ENCODE measurements around the gene SIPA1L3.

SIPA1L3 gene

DNA sequence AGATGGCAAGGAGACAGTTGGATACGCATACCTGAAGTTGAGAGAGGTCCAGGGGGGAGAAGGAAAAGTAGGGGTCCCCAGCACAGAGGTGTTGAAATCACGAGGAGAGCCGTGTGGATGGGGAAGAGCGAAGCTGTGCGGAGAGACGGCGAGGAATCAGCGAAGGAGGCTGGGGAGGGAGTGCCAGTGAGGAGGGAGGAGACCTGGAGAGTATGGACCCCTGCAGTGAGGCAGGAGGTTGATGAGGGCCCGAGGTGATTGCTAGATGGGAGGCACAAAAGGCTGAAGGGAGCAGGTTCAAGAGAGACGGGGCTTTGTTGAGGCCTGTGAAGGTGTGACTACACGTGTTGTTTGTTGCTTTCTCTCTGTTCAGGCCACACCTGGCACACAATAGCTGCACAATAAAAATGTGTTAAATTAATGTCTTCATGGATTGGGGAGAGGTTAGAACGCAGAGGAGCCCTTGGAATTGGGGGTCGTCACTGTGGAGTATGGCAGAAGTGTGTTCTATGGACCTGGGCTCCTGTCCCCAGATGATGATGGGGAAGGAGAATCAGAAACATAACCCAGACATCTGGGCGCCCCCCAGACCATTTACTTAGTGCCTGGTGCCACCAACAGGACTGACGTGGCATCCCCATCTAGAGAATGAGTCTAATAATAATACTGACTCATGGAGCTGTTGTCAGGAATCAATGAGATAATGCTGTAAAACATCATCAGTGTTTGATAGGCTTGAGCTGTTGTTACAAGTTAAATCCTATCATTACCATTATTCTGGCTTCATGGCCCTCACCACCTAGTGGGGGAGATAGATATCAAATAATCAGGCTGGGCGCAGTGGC lies 137.5 kb downstream of the SIPA1L3 start:
- TF ChIP-seq CTCF (conservative IDR thresholded peaks at IDR 0.05; ENCODE audit: control insufficient read depth, insufficient read depth, low read depth, low read length): peak; percentile 17
- DNase-seq (ENCODE audit: low read depth): peak; percentile 61
- no peak overlapping the region for H3K4me3 ChIP-seq (ENCODE audit: control insufficient read depth, low read depth, low read length)

GRCh38 chr19:38045554-38046253 lies 138.7 kb downstream of the SIPA1L3 start:
- TF ChIP-seq CTCF (conservative IDR thresholded peaks at IDR 0.05; ENCODE audit: control insufficient read depth, insufficient read depth, low read depth, low read length): no peak
- DNase-seq (ENCODE audit: low read depth): no peak
- H3K4me3 ChIP-seq (ENCODE audit: control insufficient read depth, low read depth, low read length): no peak overlapping the region

- no peak for TF ChIP-seq CTCF (conservative IDR thresholded peaks at IDR 0.05; ENCODE audit: control insufficient read depth, insufficient read depth, low read depth, low read length)
- no peak overlapping the region for H3K4me3 ChIP-seq (ENCODE audit: control insufficient read depth, low read depth, low read length)
- no peak for DNase-seq (ENCODE audit: low read depth)
Measured at GRCh38 chr19:38046254-38047048, 139.4 kb downstream of the SIPA1L3 start.

DNA sequence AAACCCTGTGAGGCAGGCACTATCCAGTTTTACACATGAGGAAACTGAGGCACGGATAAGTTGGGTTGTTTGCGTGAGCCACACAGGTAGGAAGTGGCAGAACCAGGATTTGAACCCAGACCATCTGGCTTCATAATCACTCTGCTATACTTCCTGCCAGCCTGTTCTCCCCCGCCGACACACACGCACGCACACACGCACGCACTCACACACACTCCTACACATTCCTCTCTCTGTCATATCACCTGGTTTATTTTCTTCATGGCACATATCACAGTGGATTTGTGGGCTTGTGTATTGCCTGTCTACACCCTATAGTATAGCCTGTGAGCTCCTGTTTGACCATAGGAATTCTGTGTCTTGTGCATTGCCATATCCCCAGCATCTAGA lies 140.0 kb downstream of the SIPA1L3 start:
- no peak for DNase-seq (ENCODE audit: low read depth)
- no peak for TF ChIP-seq CTCF (conservative IDR thresholded peaks at IDR 0.05; ENCODE audit: control insufficient read depth, insufficient read depth, low read depth, low read length)
- H3K4me3 ChIP-seq (ENCODE audit: control insufficient read depth, low read depth, low read length): no peak overlapping the region

- TF ChIP-seq CTCF (conservative IDR thresholded peaks at IDR 0.05; ENCODE audit: control insufficient read depth, insufficient read depth, low read depth, low read length): no peak
- no peak overlapping the region for H3K4me3 ChIP-seq (ENCODE audit: control insufficient read depth, low read depth, low read length)
- no peak for DNase-seq (ENCODE audit: low read depth)
Measured at GRCh38 chr19:38047641-38048040, 140.6 kb downstream of the SIPA1L3 start.

DNA sequence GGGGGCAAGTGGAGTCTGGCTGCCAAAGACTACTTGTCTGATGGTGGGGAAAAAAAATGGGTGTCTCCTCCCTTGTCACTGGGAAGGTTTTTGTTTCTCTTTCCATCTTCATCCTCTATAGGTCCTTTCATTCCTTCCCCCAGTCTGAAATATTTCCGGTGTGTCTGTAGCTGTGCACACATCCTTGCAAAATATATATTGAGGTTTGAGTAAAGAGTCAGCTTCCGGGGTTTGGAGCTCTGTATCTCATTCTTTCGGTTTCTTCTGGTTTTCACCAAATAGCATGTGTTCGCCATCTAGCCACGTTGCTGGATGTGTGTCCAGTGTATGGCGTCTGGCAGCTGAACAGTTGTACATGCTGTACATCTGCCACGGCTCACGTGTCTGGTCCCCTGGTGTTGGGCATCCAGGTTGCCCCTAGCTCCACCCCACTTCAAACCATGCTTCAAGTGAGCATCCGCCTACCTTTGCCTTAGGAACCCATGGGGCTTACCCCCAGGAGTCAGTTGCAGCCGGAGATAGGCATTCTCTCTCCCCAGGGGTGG lies 142.2 kb downstream of the SIPA1L3 start:
- no peak overlapping the region for H3K4me3 ChIP-seq (ENCODE audit: control insufficient read depth, low read depth, low read length)
- no peak for TF ChIP-seq CTCF (conservative IDR thresholded peaks at IDR 0.05; ENCODE audit: control insufficient read depth, insufficient read depth, low read depth, low read length)

More for the DNA sequence above, 142.2 kb downstream of the SIPA1L3 start:
- DNase-seq (ENCODE audit: low read depth): peak; percentile 48

Measured in fibroblast of mammary gland (primary cell).